GM12874 (cell line): ENCODE measurements around the gene DTD1.

Experiments used
- CTCF ChIP-seq: IDR thresholded peaks from 2 replicates; pipeline ENCODE4 v1.5.1; 2011; ENCODE audit warnings: low read depth, mild to moderate bottlenecking, control low read depth, low read length, moderate library complexity; ENCODE audit not compliant: insufficient read depth

The DTD1 gene

GRCh38 chr20:18754030-18754652 lies 166.3 kb downstream of the DTD1 start:
- no peak for TF ChIP-seq CTCF

GRCh38 chr20:18754653-18755045 lies 166.8 kb downstream of the DTD1 start:
- no peak for TF ChIP-seq CTCF

- no peak for TF ChIP-seq CTCF
These were observed 179.8 kb downstream of the DTD1 start for GRCh38 chr20:18767676-18768075.

- TF ChIP-seq CTCF, result no peak
These were observed 185.7 kb downstream of the DTD1 start for GRCh38 chr20:18773566-18773965.

GRCh38 chr20:18774207-18774606 lies 186.4 kb downstream of the DTD1 start:
- no peak for TF ChIP-seq CTCF

GRCh38 chr20:18775633-18776032 lies 187.8 kb downstream of the DTD1 start:
- no peak for TF ChIP-seq CTCF

GRCh38 chr20:18778690-18779392 lies 191.0 kb downstream of the DTD1 start:
- TF ChIP-seq CTCF, result no peak
